Measurements from ENCODE around the gene SEMA3C.

GRCh38 chr7:80923211-80923612 lies 4.4 kb upstream of the SEMA3C start:
- TF ChIP-seq POLR2AphosphoS5 (IDR thresholded peaks at IDR 0.05) (no peak), POLR2A (IDR thresholded peaks at IDR 0.05) (no peak), CTCF (IDR thresholded peaks at IDR 0.05) (no peak)

Data from prostate gland (tissue), 2 donors.